DMS 273 (cell line): ENCODE data around the gene SLC9A7.
A peak's percentile ranks its signal among the peaks of the same experiment; 100 is the strongest.
"Not testable (repeated sequence)": the region's sequence is repeated elsewhere in the genome, so short reads cannot be mapped to it uniquely, and the experiment has no call there.

Source experiments
- DNase-seq: peaks from one replicate; lab custom pipeline; 2025; ENCODE audit not compliant: unreplicated experiment; lab: John Stamatoyannopoulos, UW

Gene SLC9A7

DNA sequence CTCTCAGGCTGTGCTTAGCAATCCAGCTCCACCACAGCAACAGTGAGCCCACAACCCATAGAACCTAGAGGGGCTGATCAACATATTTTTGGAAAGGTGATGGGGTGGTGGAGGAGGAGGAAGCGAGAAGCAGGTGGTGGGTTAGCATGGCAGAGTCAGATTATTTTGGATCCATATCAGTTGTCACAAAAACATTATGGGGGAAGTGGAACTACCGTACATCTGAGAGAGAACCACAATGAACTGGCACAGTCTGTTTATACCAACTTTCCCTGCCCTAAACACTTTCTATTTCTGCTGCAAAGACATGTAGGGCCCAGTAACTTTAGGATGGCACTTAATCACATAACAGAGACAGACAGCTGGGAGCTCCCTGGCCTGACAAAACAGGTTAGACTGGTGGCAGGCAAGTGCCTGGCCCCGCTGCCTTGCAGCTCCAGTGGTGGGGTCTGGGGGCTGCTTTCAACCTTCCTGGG lies 4.3 kb downstream of the SLC9A7 start:
- DNase-seq, result no peak

DNA sequence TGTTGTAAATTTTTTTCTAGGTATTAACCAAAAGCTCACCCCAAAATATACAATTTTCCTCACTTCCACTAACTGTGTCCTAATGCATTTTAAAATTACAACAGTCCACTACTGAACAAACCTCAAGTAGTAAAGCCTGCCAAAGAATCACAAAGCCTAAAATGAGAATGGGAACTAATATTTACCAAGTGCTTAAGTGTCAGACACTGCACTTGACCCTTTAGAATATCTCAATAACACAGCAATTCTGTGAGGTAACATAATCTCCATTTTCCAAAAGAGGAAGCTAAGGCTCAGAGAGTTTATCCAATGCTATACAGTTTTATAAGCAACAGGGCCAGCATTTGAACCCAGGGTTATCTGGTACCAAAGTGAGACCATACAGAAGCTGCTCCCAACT lies 4.9 kb downstream of the SLC9A7 start:
- DNase-seq, result no peak

DNA sequence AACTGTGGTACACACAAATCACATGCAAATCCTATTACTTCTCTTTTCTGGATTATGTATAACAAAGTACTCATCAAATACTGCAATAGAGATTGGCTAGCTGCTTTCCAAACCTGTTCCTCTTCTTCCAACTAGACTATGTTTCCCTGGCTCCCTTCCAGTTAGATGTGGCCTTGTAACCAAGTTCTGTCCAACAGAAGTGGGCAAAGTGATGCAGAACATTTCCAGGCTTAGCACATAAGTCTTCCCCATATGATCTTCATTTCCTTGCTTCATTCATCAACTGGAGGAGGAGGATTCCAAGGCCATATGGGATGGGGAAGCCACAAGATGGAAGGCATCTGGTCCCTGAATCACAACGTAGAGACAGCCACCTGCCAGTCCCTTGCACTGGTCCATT lies 8.0 kb downstream of the SLC9A7 start:
- DNase-seq, result peak; percentile 76

DNA sequence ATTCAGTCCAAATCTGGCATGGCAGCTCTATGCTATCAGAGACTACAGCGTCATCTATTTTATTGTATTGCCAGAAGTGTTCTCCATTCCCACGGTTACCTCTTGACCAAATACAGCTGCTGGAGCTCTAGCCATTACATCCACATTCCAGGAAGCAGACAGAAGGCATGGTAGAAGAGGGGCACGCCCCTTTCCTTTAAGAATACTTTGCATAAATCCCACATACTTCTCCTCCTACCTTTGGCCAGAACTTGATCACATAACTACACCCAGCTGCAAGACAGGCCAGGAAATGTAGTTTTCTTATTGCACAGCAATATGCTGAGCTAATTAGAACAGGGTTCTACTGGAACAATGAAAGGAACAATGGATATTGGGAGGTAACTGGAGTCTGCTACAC lies 14.9 kb downstream of the SLC9A7 start:
- no peak for DNase-seq

DNA sequence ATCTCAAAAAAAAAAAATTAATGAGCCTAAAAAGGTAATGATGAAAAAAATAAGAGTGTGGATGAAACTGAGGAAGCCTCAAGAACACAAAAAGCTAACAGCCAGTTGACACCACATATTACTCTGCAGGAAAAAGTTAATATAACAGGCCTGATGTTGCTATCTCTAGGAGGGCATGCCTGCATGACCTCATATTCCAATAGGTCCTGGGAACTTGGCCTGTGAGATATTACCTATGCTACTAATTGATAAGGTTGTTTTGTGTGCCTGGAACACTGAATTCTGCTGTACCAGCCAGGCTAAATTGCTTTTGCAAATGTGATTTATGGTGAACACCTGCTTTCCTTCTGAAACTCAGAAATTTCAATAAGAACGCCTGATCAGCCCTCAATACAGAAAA lies 15.9 kb downstream of the SLC9A7 start:
- no peak for DNase-seq

DNA sequence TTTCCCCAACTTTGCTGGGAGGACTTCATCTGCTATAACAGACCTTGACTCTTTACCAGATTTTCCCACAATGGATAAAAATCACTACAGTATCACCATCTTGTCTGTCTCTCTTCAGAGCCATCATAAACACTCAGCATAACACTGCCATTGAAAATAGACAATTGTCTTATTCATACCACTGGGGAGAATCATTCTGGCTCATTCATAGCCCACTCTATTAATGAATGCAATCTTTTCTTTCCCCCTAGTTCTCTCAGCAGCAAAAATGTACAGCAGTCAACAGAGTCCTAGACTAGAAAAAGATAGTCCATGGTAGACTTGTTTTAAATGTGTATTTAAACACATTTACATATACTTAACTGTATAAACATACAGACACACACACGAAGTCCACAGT lies 19.2 kb downstream of the SLC9A7 start:
- DNase-seq, result no peak

DNA sequence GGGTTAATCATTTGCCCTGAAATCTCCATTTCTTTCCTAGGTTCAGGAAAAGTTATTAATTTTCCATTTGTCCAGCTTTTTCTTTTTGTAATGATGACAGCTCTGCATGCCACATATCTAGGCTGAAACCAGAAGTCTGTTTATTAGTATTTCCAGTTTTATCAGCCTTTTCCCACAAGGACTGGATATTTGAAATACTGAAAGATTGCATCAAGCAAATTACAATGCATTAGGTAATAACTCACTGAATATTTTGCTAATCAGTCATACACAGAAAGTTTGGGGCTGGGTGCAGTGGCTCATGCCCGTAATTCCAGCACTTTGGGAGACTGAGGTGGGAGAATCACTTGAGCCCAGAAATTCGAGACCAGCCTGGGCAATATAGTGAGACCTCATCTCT lies 21.5 kb downstream of the SLC9A7 start:
- DNase-seq, result no peak

DNA sequence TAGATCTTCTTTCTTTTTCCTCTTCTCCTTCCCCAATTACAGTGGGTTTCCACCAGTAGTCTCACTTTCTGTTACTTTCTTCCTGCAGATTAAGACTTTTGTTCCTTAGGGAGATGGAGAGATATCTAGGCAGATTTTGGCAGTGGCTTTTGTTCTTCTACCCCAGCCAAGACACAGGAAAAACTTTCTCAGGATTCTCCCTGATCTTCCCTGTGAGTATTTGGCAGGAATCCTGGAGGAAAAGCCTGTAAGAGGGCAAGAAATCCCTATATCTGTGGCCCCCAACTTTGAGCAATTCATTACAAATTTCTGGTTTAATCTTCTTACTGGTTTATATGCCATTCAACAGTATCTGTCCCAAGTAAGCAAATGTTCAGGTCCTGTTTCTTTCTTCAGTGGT lies 21.9 kb downstream of the SLC9A7 start:
- DNase-seq, result no peak

DNA sequence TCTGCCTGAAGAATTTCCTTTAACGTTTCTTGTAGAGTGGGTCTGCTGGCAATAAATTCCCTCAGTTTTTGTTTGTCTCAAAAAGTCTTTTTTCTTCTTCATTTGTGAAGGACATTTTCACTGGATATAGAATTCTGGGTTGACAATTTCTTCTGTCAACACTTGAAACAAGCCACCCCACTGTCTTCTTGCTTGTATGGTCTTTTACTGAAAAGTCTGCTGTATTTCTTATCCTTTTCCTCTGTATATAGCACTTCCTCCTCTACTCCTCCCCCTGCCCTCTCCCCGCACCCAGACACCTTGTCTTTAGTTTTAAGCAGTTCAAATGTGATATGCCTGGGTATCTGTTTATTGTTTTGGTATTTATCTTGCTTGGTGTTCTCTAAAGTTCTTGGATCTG lies 23.3 kb downstream of the SLC9A7 start:
- no peak for DNase-seq

DNA sequence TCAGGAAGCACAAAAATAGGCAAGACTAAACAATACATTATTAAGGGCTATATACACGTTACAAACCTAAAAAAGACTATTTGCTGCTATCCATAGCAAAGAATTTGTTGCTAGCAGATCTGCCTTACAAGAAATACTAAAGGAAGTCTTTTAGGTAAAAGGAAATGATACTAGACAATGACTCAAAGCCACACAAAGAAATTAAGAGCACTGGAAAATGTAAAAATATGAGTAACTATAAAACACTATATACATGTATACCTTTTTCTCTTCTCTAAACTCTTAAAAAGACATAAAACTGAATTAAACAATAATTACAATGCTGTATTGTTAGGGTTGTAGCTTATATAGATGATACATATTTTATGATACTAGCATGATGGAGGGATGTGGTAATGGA lies 25.7 kb downstream of the SLC9A7 start:
- no peak for DNase-seq

DNA sequence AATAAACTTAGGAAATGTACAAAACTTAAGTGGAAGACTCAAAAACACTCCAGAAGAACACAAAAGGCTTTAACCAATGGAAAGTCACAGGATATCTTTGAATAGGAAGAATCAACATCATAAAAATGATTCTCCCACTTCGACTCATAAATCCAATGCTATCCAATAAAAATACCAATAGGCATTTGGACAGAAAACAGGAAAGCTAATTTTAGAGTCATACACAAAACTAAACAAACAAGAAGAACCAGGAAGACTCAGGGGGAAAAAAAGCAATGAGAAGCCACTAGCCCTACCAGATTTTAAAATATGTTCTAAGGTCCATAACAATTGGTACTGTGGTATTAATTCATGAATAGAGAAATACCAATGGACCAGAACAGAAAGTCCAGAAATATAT lies 28.2 kb downstream of the SLC9A7 start:
- DNase-seq, result no peak

DNA sequence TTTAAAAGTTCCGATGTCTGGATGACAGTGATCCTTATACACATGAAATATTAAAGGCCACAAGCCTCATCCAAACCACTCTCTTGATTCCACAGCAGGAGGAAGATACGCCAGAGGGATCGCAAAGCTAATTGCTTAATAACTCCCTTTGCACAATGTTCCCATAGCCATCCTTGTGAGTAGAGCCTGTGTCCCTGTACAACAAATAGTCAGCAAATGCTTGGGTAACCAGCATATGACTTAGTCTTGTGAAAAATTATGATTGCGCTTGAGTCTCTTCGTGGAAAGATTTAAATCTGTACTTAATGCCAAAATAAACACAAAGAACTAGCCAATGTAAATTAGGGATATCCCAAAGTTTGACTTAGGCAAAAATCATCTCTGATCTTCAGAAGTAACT lies 31.5 kb downstream of the SLC9A7 start:
- DNase-seq, result no peak

DNA sequence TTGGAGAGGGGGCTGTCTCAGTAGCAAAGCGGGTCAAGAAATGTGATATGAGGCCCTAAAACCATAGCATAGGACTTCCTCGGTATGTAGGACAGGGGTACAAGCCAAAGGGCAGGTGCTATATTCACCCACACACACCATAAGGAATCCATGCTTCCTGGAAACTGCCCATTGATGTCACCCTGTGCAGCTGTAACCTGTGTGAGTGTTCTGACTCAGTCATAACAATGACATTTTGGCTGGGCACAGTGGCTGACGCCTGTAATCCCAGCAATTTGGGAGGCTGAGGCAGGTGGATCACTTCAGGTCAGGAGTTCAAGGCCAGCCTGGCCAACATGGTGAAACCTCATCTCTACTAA lies 35.4 kb downstream of the SLC9A7 start:
- DNase-seq, result not testable (repeated sequence)

DNA sequence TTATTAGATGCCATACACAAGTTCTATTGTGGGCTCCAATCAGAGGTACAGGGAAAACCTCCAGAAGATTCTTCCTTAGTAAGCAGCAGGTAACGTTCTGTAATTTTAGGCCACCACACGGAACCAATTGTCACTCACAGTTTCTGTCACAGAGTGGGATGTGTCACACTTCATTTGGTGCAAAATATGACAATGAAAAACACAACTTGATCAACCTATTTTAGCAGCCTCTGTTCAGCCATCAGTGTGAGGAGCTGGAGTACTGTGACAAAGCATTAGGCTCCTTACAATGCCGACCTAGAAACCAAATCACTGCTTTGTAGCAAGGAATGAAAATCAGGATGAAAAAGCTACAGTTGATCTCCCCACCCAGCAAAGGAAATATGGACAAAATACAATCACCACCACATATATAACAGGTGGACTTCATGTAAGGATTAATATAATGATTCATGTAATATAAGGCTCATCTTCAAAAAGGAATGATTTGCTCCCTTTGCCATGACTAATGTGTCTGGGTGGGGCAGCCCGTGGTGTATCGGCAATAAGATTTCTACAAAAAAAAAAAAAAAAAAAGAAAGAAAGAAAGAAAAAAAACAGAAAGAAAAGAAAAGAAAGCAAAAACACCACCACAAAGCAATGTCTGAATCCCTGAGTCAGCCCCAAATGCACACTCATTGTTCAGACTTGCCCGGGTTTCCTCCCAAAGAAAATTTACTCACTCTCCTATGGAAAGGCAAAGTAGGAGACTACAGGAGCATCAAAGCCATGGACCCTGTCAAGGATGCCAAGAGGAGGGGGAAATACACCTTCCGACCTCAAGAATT lies 36.0 kb downstream of the SLC9A7 start:
- no peak for DNase-seq

DNA sequence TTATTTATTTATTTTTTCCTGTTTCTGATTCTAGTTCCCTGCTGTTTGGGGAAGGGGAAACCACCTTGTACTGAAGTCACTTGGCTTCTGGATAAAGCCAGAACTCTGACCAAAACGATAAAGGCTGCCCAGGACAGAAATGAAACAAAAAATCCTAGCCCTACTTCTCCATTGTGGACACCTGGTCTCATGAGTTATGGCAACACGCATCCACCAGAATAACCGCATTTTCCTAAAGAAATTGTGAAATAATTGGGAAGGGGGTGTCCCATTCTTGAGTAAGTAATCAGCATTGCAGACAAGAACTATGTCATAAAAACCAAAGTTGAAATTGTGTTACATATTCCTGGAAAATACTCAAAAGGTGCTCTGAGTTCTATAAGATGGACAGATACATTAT lies 42.1 kb downstream of the SLC9A7 start:
- DNase-seq, result no peak

DNA sequence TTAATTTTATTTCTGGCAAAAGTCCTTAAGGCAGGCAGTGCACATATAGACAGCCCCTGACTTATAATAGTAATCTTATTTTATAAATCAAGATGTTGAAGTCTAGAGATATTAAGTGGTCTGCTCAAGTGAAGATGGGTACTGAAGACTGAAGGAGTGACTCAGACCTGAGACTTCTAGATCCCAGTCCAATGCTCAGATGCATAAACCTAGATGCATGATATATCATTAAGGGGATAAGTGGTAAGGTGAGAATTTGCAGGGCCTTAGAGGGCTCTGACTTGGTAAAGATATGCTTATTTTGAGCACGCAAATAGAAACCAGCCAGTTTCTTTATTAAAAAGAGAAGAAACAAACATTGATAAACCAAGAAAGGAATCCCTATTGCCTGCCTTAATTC lies 42.9 kb downstream of the SLC9A7 start:
- DNase-seq, result no peak

DNA sequence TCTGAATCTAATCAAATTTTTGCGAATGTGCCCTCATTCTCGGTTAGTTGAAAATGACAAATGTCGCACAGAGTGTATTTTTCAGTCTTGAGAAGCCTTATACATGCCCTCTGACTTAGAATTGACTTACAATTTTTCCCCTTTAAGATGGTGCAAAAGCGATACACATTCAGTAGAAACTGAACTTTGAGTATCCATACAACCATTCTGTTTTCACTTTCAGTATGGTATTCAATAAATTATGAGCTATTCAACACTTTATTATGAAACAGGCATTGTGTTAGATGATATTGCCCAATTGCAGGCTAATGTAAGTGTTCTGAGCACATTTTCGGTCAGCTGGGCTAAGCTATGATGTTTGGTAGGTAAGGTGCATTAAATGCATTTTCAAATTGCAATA lies 43.4 kb downstream of the SLC9A7 start:
- DNase-seq, result no peak

DNA sequence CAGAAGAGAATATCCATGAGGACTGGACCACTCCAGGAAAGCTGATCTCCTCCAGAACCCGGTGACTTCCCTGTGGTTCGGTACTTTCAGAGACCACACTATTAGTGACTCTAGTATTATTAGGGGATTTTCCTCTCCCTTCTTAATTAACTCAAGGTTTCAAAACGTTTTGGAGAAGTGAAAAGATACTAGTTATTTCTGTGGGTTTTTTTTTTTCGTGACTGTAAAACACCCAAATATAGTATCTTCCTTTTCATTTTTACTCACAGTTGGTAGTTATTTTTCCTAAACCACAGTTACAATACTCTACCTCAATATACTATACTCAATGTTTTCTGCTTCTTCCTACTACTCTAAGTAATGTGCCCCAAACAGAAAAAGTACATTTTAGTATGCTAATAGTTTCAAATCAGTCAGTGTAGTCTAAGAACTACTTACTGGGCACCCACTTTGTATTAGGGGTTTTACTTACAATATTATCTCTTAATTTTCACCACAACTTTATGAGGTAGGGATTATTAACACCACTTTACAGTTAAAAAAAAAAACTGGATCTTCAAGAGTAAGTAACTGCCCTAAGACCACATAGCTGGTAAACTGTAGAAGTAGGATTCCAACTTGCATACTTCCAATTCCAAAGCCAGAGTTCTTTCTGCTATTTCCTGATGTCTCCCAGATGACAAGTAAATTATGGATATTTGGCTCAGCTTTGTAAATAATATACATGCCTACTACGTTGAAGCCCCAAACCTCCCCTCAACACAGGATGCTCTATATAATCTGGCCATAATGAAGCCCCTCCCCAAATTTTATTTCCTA lies 45.0 kb downstream of the SLC9A7 start:
- no peak for DNase-seq

DNA sequence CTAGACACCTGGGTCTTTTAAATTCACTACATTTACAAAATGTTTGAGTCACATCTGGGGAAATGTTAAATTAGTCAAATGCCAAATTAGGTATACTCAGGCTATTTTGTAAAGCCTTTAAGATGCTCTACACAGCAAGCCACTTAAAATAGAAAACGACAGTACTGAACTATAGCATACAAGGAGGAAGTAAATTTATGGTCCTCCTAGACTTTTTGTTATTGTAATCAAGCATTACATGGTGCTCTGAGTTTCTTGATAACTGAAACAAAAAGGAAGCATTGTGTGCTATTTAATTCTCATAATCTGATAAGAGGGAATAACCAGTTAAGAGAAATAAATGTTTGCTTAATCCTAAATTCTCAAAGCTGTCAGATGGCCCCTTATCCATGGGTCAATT lies 46.2 kb downstream of the SLC9A7 start:
- DNase-seq, result no peak

DNA sequence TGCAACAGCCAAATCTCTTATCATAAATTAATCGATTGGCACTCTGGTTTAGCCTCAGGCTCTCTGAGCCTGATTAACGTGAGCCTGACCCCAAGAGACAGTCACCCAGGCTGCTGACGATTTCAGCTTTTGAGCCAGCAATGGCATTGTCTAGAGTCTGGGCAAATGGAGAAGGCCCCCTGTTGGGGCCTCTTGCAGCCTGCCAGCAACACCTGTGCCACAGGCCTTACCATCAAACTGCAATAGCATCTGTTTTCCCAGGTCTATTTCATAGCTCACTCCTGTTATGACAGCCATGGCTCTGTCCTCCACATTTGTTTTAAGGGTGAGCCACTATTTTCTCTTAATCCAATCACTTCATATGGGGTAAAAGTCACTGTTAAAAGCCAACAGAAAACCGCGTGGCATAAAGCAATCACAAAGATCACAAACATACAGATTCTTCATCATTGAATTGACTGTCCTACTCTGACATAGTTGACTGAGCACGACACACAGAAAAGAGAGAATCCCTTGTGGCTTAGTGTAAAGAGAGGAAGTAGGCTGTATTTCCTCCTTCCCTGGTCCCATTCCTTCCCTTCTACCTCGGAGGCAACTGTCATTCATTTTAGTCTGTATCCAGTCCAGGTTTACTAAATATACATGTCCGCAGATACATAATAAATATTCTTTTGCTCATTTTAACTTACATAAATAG lies 47.8 kb downstream of the SLC9A7 start:
- DNase-seq, result peak; percentile 13

DNA sequence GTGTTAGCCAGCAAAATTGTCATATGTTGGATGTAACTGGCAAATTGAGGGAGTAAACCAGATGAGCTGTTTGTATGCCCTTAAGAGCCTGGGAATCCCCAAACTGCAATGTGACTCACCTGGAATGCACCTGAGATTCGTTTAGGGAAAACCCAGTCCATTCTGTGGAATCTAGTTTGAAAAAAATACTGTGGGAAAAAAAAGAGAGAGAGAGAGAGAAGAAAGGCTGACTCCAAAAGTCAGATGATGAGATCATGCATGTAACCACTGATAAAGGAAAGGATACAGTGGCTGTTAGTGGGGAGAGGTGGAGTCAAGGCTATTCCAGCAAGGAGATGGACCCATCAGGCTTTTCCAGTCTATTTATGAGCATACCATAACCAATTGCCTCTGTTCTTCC lies 48.5 kb downstream of the SLC9A7 start:
- DNase-seq, result no peak
